H54 (cell line): ENCODE measurements around the gene ANKRD42.
"Not testable (repeated sequence)": the region's sequence is repeated elsewhere in the genome, so short reads cannot be mapped to it uniquely, and the experiment has no call there.

Source experiments
- DNase-seq: peaks from one replicate; pipeline ENCODE4 v3.0.0; 2011; ENCODE audit warnings: low spot score, mixed read lengths; ENCODE audit not compliant: insufficient read length
- FAIRE-seq: peaks from 3 replicates; lab custom pipeline; 2011; peaks lifted over from hg19 to GRCh38; lab: Jason Lieb, UNC
- POLR2A ChIP-seq: IDR thresholded peaks from 2 replicates; pipeline ENCODE4 v1.6.1; 2011; ENCODE audit warnings: low read depth, mild to moderate bottlenecking, low read length

Gene ANKRD42

DNA sequence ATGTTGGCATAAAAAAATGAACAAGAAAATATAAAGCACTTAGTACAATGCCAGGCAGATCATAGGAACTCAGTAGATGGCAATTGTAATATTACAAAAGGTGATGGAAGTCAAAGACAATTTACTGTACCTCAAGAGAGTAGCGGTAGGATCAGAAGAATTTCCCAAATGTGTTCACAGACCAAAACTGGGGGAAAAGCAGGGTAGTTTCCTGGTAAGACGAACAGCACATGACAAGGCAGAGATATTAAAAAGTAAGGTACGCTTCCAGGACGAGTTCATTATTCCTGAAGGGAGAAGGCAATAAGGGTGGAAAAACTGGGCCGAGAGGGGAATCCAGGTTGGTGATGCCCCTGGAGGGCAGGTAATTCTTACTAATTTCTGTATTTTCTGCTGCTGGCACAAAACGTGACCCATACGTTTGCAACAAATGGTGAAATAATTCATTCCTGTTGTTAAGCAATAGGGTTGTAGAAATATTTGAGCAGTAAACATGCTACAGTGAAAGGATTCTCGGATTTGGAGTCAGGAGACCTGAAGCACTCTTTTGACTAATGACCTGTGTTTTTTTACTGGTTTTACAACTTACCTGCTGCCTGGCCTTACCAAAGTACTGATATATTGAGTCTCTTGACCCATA lies 786 bp upstream of the ANKRD42 start:
- FAIRE-seq (no peak), DNase-seq (no peak)
- no peak for TF ChIP-seq POLR2A

DNA sequence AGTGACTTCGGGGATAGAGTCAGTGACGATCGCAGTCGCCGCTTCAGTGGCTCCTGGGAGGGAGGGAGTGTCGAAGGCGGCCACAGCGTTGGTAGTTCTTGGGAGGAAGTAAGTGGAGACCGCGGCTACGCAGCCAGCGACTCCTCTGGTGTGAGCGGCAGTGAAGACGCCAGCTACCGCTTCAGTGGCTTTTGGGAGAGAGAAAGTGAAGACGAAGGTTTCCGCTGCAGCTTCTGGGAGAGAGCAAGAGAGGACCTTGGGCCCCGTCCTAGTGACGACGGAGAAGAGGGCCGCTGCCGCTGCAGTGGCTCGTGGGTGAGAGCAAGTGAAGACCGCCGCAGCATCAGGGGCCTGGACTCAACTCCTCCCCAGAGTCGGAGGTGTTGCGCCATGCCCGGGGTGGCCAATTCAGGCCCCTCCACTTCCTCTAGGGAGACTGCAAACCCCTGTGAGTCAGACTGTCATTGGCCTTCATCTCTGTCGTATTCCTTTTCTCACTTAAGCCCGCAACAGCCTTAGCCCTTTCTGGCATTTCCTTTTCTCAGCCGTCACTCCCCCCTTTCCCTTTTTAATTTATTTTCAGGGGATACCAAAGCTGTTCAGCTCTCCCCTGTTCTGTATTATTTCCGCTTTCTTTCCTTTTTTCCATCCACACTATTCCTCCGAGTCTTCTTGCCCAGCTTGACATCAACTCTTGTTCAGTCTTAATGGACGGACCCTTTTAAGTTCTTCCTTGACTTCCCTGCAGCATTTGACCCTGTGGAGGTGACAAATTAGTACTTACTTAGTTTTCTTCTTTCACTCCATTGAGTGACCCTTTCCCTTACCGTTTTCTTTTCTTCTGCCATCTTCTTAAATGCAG lies 1.0 kb downstream of the ANKRD42 start:
- peak; percentile 49; the same call in 1 of the 2 replicates for TF ChIP-seq POLR2A
- DNase-seq (peak; percentile 52), FAIRE-seq (no peak)

DNA sequence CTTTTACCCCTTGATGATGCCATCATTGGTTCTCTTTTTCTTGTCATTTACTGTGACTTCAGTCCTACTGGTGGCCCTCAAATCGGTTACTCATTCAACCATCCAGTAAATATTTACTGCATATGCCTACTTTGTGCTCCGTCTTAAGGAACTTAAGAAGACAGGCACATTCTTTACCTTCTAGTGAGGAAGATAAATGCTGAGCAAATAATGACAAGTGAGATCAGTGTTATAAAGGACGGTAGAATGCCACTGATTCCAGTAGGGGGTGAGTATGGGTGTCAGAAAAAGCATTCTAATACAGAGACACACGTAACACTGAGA lies 1.6 kb downstream of the ANKRD42 start:
- DNase-seq (no peak), FAIRE-seq (no peak)
- TF ChIP-seq POLR2A = no peak

DNA sequence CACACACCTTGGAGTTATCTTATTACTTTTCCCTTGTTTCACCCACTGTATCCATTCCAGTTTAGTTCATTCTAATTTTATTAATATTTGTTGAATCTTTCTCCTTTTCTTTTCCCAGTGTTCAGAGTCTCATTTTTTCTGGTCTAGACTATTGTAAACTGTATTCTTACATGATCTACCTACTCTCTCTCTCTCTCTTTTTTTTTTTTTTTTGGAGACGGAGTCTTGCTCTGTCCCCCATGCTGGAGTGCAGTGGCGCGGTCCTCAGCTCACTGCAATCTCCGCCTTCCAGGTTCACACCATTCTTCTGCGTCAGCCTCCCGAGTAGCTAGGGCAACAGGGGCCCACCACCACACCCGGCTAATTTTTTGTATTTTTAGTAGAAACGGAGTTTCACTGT lies 2.1 kb downstream of the ANKRD42 start:
- TF ChIP-seq POLR2A = no peak
- no peak for FAIRE-seq
- no peak for DNase-seq

- no peak for TF ChIP-seq POLR2A
- FAIRE-seq (no peak), DNase-seq (no peak)
Observed at GRCh38 chr11:83200035-83200434, 6.5 kb downstream of the ANKRD42 start.

GRCh38 chr11:83205608-83206185 lies 12.2 kb downstream of the ANKRD42 start:
- DNase-seq (no peak), FAIRE-seq (no peak)
- TF ChIP-seq POLR2A = no peak

DNA sequence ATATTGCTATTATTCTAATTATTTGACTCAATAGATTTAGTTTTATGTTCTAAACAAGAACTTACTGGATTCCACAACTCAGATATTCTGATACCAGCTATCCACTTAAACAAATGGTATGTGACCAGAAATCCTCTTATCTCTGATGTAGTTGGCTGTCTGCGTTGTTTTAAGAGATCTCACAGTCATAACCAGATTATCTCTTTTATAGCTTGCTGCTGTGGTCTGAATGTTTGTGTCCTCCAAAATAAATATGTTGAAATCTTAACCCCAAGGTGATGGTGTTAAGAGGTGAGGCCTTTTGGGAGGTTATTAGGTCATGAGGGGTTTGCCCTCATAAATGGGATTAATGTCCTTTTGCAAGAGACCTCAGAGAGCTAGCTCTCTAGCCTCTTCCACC lies 12.7 kb downstream of the ANKRD42 start:
- no peak for FAIRE-seq
- DNase-seq = no peak
- TF ChIP-seq POLR2A = no peak

DNA sequence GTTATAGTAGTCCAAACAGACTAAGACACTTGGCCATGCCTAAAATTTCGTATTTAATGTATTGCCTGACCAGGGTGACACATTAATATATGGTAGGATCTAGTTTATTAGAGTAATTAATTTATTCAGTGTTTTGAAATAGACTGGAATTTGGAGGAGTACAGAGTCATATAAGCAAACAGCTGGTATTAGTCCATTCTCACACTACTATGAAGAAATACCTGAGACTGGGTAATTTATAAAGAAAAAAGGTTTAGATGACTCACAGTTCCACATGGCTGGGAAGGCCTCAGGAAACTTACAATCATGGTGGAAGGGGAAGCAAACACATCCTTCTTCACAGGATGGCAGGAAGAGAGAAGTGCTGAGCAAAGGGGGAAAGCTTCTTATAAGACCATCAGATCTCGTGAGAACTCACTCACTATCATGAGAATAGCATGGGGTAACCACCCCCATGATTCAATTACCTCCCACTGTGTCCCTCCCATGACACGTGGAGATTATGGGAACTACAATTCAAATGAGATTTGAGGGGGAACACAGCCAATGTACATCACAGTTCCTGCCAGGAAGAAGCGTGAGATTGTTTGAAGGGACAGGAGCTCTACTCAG lies 13.4 kb downstream of the ANKRD42 start:
- not testable (repeated sequence) for FAIRE-seq

GRCh38 chr11:83219095-83219494 lies 25.6 kb downstream of the ANKRD42 start:
- TF ChIP-seq POLR2A = no peak
- peak; percentile 15 for FAIRE-seq
- DNase-seq = no peak

More for the DNA sequence above, 13.4 kb downstream of the ANKRD42 start:
- not testable (repeated sequence) for DNase-seq

DNA sequence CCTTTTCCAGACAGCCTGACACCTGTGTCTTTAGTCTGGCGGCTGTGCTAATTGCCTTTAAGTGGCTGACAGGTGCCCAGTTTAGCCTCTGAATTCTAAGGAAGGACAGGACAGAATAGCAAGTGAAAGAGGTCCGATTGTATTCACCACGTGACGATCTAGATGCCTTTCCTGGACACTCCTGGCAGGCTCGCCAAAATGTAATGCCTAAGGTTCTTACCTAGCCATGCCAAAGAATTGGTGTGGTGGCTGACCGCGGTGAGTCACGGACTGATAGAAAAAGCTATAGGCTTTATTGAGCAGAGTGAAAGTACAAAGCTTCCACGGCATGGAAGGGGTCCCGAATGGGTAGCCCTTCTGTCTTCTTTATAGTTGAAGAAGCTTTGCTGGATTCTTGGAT lies 26.7 kb downstream of the ANKRD42 start:
- peak; percentile 41 for DNase-seq
- TF ChIP-seq POLR2A = no peak
- FAIRE-seq = peak; percentile 55

DNA sequence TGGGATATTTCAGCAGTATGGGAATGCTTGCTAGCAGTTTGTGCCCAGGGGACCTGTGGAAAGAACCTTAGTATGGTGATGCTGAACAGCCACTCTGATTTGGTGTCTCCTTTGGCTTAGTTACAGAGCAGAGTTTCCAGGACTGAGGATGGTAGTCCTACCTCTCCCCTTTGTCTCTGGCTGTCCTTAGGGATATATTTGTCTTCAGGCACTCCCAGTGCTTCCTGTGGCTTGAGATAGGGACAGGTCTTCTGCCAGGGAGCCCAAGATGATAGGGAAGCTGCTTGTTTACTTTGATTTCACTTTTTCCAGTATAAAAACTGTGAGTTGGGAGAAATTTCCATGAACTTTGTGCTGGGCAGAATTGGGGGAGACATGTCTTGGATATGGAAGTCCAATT lies 28.2 kb downstream of the ANKRD42 start:
- FAIRE-seq = no peak
- DNase-seq = no peak
- no peak for TF ChIP-seq POLR2A

DNA sequence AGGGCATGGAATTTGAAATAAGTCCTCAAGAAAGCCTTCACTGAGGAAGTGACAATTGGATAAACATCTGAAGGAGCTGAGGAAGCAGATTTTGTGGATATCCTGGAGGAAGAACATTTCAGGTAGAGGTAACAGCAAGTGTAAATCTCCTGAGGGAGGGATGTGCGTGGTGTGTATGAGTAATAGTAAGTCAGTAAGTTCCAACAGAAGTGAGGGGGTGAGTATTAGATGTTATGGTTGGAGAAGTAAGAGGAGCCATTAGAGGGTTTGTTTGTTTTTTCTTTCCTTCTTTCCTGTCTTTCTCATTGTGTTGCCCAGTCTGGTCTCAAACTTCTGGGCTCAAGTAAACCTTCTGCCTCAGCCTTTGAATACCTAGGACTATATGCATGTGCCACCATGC lies 29.0 kb downstream of the ANKRD42 start:
- DNase-seq (no peak), FAIRE-seq (no peak)
- no peak for TF ChIP-seq POLR2A

- DNase-seq (no peak), FAIRE-seq (no peak)
- TF ChIP-seq POLR2A = no peak
Observed at GRCh38 chr11:83223457-83223856, 29.9 kb downstream of the ANKRD42 start.

- no peak for DNase-seq
- TF ChIP-seq POLR2A = no peak
- FAIRE-seq = no peak
Observed at GRCh38 chr11:83235825-83236224, 42.3 kb downstream of the ANKRD42 start.

- DNase-seq (no peak), FAIRE-seq (no peak)
- TF ChIP-seq POLR2A = no peak
Observed at GRCh38 chr11:83238111-83238510, 44.6 kb downstream of the ANKRD42 start.
